ENCODE measurements around the gene RBPMS2. TPM values are rescaled to one million over a fixed set of nuclear protein-coding genes. Genes with fewer than 3 reads are reported as not detected.
"Not testable (repeated sequence)": the region's sequence is repeated elsewhere in the genome, so short reads cannot be mapped to it uniquely, and the experiment has no call there.

RBPMS2 gene
- total and polyA plus RNA-seq, 2 donors (not counting 1 experiment from before 2014, with no cell fraction given) = 0.47 to 0.63 TPM

DNA sequence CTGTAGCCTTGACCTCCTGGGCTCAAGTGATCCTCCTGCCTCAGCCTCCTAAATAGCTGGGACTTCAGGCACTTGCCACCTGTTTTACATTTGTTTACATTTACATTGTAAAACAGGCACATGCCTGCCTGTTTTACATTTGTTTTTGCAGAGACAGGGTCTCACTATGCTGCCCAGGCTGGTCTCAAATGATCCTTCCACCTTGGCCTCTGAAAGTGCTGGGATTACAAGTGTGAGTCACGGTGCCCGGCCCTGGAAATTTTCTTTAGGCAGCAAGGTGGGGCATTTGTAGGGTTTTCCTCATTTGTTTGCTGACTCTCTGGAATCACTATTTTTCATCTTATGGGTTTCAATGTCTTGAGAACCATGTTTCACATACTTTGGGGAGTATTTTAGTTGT is 25.1 kb upstream of the RBPMS2 start:
- H3K27me3 Mint-ChIP-seq = no peaks in the 10 kb centered on the region
- H3K9me3 ChIP-seq (ENCODE audit: control extremely low read depth in 1 of 3, control insufficient read depth in 2 of 3, insufficient read depth in 1 of 3, low read length in 2 of 3) = no peaks in the 10 kb centered on the region

GRCh38 chr15:64798905-64799304 is 23.5 kb upstream of the RBPMS2 start:
- ATAC-seq (ENCODE audit: low read depth); CTCF ChIA-PET; H3K27me3 Mint-ChIP-seq; intact Hi-C loops (cut with micrococcal nuclease); H2AFZ ChIP-seq (ENCODE audit: insufficient read depth, low read depth, low read length, poor library complexity, severe bottlenecking); H3K79me2 ChIP-seq (ENCODE audit: control insufficient read depth, insufficient read depth, low read length); H4K20me1 ChIP-seq (ENCODE audit: control insufficient read depth, insufficient read depth, low read length, poor library complexity, severe bottlenecking); H3K4me3 Mint-ChIP-seq; H3K27me3 ChIP-seq (replicated peaks in 1 of 4; ENCODE audit: control extremely low read depth in 1 of 4, control insufficient read depth in 3 of 4, insufficient read depth in 4 of 4, low read length in 3 of 4); DNase-seq; H3K27ac ChIP-seq (ENCODE audit: low read length in 2 of 2); H3K4me3 ChIP-seq (ENCODE audit: control extremely low read depth in 1 of 5, extremely low read depth in 1 of 5, insufficient read depth in 1 of 5, low read depth in 2 of 5, low read length in 4 of 5); H3K36me3 ChIP-seq (replicated peaks in 1 of 2; ENCODE audit: control extremely low read depth in 1 of 2, control insufficient read depth in 1 of 2, extremely low read depth in 1 of 2, insufficient read depth in 2 of 2, low read length in 1 of 2); H3K9me3 Mint-ChIP-seq (ENCODE audit: insufficient read depth); H3K4me1 Mint-ChIP-seq; H3K4me2 ChIP-seq (replicated peaks; ENCODE audit: low read depth, low read length, poor library complexity, severe bottlenecking); H3K9me3 ChIP-seq (ENCODE audit: control extremely low read depth in 1 of 3, control insufficient read depth in 2 of 3, insufficient read depth in 1 of 3, low read length in 2 of 3); POLR2A ChIA-PET; H3K4me1 ChIP-seq (ENCODE audit: control insufficient read depth in 2 of 2, insufficient read depth in 2 of 2, low read length in 2 of 2); H3K9ac ChIP-seq (ENCODE audit: low read length); H3K27ac Mint-ChIP-seq: not testable (repeated sequence)
- 100% methylated on average over 6 of the region's 29 CpGs for WGBS (ENCODE audit: insufficient coverage)

More for the DNA sequence above, 25.1 kb upstream of the RBPMS2 start:
- WGBS (ENCODE audit: insufficient coverage) = no CpG with 5 or more reads among the region's 2 CpGs
- Mint-ChIP-seq H3K9me3 (ENCODE audit: insufficient read depth) (no peaks in the 10 kb centered on the region), H3K27ac (no peak overlapping the region), H3K4me3 (no peak overlapping the region), H3K4me1 (peaks cover 4% of the 10 kb centered on the region)
- H3K36me3 ChIP-seq (replicated peaks in 1 of 2; ENCODE audit: control extremely low read depth in 1 of 2, control insufficient read depth in 1 of 2, extremely low read depth in 1 of 2, insufficient read depth in 2 of 2, low read length in 1 of 2) = no peaks in the 10 kb centered on the region
- H3K27ac ChIP-seq (ENCODE audit: low read length in 2 of 2) = no peak overlapping the region
- H3K4me3 ChIP-seq (ENCODE audit: control extremely low read depth in 1 of 5, extremely low read depth in 1 of 5, insufficient read depth in 1 of 5, low read depth in 2 of 5, low read length in 4 of 5) = no peak overlapping the region
- no peak for ATAC-seq (ENCODE audit: low read depth)
- H3K79me2 ChIP-seq (ENCODE audit: control insufficient read depth, insufficient read depth, low read length) = no peaks in the 10 kb centered on the region
- H3K4me1 ChIP-seq (ENCODE audit: control insufficient read depth in 2 of 2, insufficient read depth in 2 of 2, low read length in 2 of 2) = peaks cover 0 to 7% of the 10 kb centered on the region in 2 donors
- CTCF ChIA-PET = interaction anchor here (1.1 to 3.6 kb wide), 4 partner anchors 10 to 72 kb away, joined by 4 to 25 read pairs (median 6); no protein-coding TSS in a partner anchor
- no peak for TF ChIP-seq EZH2 (IDR thresholded peaks at IDR 0.05; ENCODE audit: borderline replicate concordance, insufficient read depth, low read depth, low read length, poor library complexity, severe bottlenecking)
- TF ChIP-seq, protein P1, sequence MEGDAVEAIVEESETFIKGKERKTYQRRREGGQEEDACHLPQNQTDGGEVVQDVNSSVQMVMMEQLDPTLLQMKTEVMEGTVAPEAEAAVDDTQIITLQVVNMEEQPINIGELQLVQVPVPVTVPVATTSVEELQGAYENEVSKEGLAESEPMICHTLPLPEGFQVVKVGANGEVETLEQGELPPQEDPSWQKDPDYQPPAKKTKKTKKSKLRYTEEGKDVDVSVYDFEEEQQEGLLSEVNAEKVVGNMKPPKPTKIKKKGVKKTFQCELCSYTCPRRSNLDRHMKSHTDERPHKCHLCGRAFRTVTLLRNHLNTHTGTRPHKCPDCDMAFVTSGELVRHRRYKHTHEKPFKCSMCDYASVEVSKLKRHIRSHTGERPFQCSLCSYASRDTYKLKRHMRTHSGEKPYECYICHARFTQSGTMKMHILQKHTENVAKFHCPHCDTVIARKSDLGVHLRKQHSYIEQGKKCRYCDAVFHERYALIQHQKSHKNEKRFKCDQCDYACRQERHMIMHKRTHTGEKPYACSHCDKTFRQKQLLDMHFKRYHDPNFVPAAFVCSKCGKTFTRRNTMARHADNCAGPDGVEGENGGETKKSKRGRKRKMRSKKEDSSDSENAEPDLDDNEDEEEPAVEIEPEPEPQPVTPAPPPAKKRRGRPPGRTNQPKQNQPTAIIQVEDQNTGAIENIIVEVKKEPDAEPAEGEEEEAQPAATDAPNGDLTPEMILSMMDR (IDR thresholded peaks at IDR 0.05) = no peak
- no peak for DNase-seq
- H3K4me2 ChIP-seq (replicated peaks; ENCODE audit: low read depth, low read length, poor library complexity, severe bottlenecking) = no peak overlapping the region
- no peaks in the 10 kb centered on the region for H4K20me1 ChIP-seq (ENCODE audit: control insufficient read depth, insufficient read depth, low read length, poor library complexity, severe bottlenecking)
- no peak overlapping the region for H3K9ac ChIP-seq (ENCODE audit: low read length)
- POLR2A ChIA-PET = interaction anchor here (0.6 kb wide), 1 partner anchor 11 kb away, joined by 11 read pairs; no protein-coding TSS in a partner anchor
- intact Hi-C loops (cut with micrococcal nuclease) = no loop called here
- no peaks in the 10 kb centered on the region for H3K27me3 ChIP-seq (replicated peaks in 1 of 4; ENCODE audit: control extremely low read depth in 1 of 4, control insufficient read depth in 3 of 4, insufficient read depth in 4 of 4, low read length in 3 of 4)
- no peak overlapping the region for H2AFZ ChIP-seq (ENCODE audit: insufficient read depth, low read depth, low read length, poor library complexity, severe bottlenecking)

- H3K9ac ChIP-seq (ENCODE audit: low read length); H3K79me2 ChIP-seq (ENCODE audit: control insufficient read depth, insufficient read depth, low read length); H3K4me1 Mint-ChIP-seq; H3K27ac Mint-ChIP-seq; H3K27ac ChIP-seq (ENCODE audit: low read length in 2 of 2); H3K4me3 ChIP-seq (ENCODE audit: control extremely low read depth in 1 of 5, extremely low read depth in 1 of 5, insufficient read depth in 1 of 5, low read depth in 2 of 5, low read length in 4 of 5); H3K4me1 ChIP-seq (ENCODE audit: control insufficient read depth in 2 of 2, insufficient read depth in 2 of 2, low read length in 2 of 2); H3K4me2 ChIP-seq (replicated peaks; ENCODE audit: low read depth, low read length, poor library complexity, severe bottlenecking); POLR2A ChIA-PET; ATAC-seq (ENCODE audit: low read depth); H3K9me3 Mint-ChIP-seq (ENCODE audit: insufficient read depth); intact Hi-C loops (cut with micrococcal nuclease); H3K4me3 Mint-ChIP-seq; H2AFZ ChIP-seq (ENCODE audit: insufficient read depth, low read depth, low read length, poor library complexity, severe bottlenecking); H3K27me3 Mint-ChIP-seq; H3K27me3 ChIP-seq (replicated peaks in 1 of 4; ENCODE audit: control extremely low read depth in 1 of 4, control insufficient read depth in 3 of 4, insufficient read depth in 4 of 4, low read length in 3 of 4); H4K20me1 ChIP-seq (ENCODE audit: control insufficient read depth, insufficient read depth, low read length, poor library complexity, severe bottlenecking); H3K9me3 ChIP-seq (ENCODE audit: control extremely low read depth in 1 of 3, control insufficient read depth in 2 of 3, insufficient read depth in 1 of 3, low read length in 2 of 3); H3K36me3 ChIP-seq (replicated peaks in 1 of 2; ENCODE audit: control extremely low read depth in 1 of 2, control insufficient read depth in 1 of 2, extremely low read depth in 1 of 2, insufficient read depth in 2 of 2, low read length in 1 of 2); DNase-seq: not testable (repeated sequence)
- WGBS (ENCODE audit: insufficient coverage) = 94% methylated on average over 8 of the region's 9 CpGs
- CTCF ChIA-PET = interaction anchor here (0.7 to 2.9 kb wide), 2 partner anchors 14 to 38 kb away, joined by 3 to 10 read pairs; no protein-coding TSS in a partner anchor
Observed at GRCh38 chr15:64795921-64796320, 20.5 kb upstream of the RBPMS2 start.

Data from B cell (primary cell).